IMR-90 (cell line): ENCODE measurements around the gene EIF4EBP2. TPM values are rescaled to one million over a fixed set of nuclear protein-coding genes. Genes with fewer than 3 reads are reported as not detected.

Experiments
- ATAC-seq: fragments of 200-7000 bp; cut with Tn5 transposase; 2 replicates; pipeline ENCODE4 v1.9.1; 2020; ENCODE audit warnings: low read depth, mild to moderate bottlenecking, moderate library complexity
- BruUV-seq: library from RNA; stranded (reverse); fragments of 400-500 nt; replicated peaks from 2 replicates; lab custom pipeline; 2021; lab: Mats Ljungman, UMichigan
- CTCF ChIA-PET: fragments of 300-600 bp; formaldehyde crosslinking; extraction: SDS; loops from one replicate; lab custom pipeline; 2021; ENCODE audit warnings: antibody characterized with exemption; lab: Yijun Ruan, JAX
- POLR2A ChIA-PET: fragments of 300-600 bp; sonication (Branson Sonifier 250); formaldehyde crosslinking; loops from one replicate; lab custom pipeline; 2022; ENCODE audit warnings: antibody characterized with exemption; ENCODE audit not compliant: unreplicated experiment; lab: Charles Lee
- DNase-seq: peaks from one replicate; pipeline ENCODE4 v3.0.0; 2013
- H2AFZ ChIP-seq: replicated peaks from 2 replicates; pipeline ENCODE3; 2013; ENCODE audit warnings: low read length, mild to moderate bottlenecking; ENCODE audit not compliant: poor library complexity
- H2AK5ac ChIP-seq: 2 replicates; pipeline ENCODE4 v1.6.1; 2013; ENCODE audit warnings: low read depth, low read length, inconsistent platforms
- H2AK9ac ChIP-seq: replicated peaks from 2 replicates; pipeline ENCODE3; 2013; ENCODE audit warnings: mild to moderate bottlenecking, low read depth, low read length, moderate library complexity; ENCODE audit not compliant: poor library complexity
- H2BK120ac ChIP-seq: 2 replicates; pipeline ENCODE4 v1.6.1; 2013; ENCODE audit warnings: low read depth, low read length, inconsistent platforms
- H2BK15ac ChIP-seq: 3 replicates; pipeline ENCODE4 v1.6.1; 2013; ENCODE audit warnings: low read depth, low read length, inconsistent platforms
- H2BK20ac ChIP-seq: 2 replicates; pipeline ENCODE4 v1.6.1; 2013; ENCODE audit warnings: low read depth, mild to moderate bottlenecking, inconsistent platforms, low read length, moderate library complexity
- H2BK5ac ChIP-seq: 2 replicates; pipeline ENCODE4 v1.6.1; 2013; ENCODE audit warnings: mild to moderate bottlenecking, low read depth, low read length, inconsistent platforms; ENCODE audit not compliant: poor library complexity, severe bottlenecking
- H3K14ac ChIP-seq: replicated peaks from 2 replicates; pipeline ENCODE4 v1.6.1; 2013; ENCODE audit warnings: low read depth, low read length, inconsistent platforms
- H3K18ac ChIP-seq: 2 replicates; pipeline ENCODE4 v1.6.1; 2013; ENCODE audit warnings: low read depth, low read length, control low read depth
- H3K23ac ChIP-seq: 2 replicates; pipeline ENCODE4 v1.6.1; 2013; ENCODE audit warnings: low read depth, low read length, inconsistent platforms
- H3K27ac ChIP-seq: 2 replicates; pipeline ENCODE4 v1.5.1; 2013; ENCODE audit warnings: mild to moderate bottlenecking, control low read depth, low read length; ENCODE audit not compliant: insufficient read depth
- H3K27me3 ChIP-seq: 2 replicates; pipeline ENCODE4 v1.6.1; 2013; ENCODE audit warnings: low read length; ENCODE audit not compliant: control insufficient read depth, insufficient read depth
- H3K36me3 ChIP-seq: 2 replicates; pipeline ENCODE4 v1.6.1; 2013; ENCODE audit warnings: low read length, mixed read lengths; ENCODE audit not compliant: control insufficient read depth, insufficient read depth
- H3K4ac ChIP-seq: 2 replicates; pipeline ENCODE4 v1.6.1; 2013; ENCODE audit warnings: low read depth, low read length, inconsistent platforms
- H3K4me1 ChIP-seq: 2 replicates; pipeline ENCODE4 v1.6.1; 2013; ENCODE audit warnings: low read length, mixed read lengths; ENCODE audit not compliant: control insufficient read depth, insufficient read depth
- H3K4me2 ChIP-seq: 2 replicates; pipeline ENCODE4 v1.6.1; 2013; ENCODE audit warnings: low read depth, mild to moderate bottlenecking, control low read depth, low read length, moderate library complexity
- H3K4me3 ChIP-seq: 2 replicates; pipeline ENCODE4 v1.5.1; 2013; ENCODE audit warnings: low read depth, mild to moderate bottlenecking, control low read depth, low read length, moderate library complexity; ENCODE audit not compliant: insufficient read depth
- H3K56ac ChIP-seq: 2 replicates; pipeline ENCODE4 v1.6.1; 2013; ENCODE audit warnings: low read length, inconsistent platforms; ENCODE audit not compliant: insufficient read depth; ENCODE audit errors: extremely low read depth
- H3K79me1 ChIP-seq, 2 experiments: 2 replicates each; pipeline ENCODE4 v1.6.1; 2013; ENCODE audit warnings: low read length in 2 of 2, inconsistent platforms in 1 of 2, low read depth in 1 of 2
- H3K9ac ChIP-seq: 2 replicates; pipeline ENCODE4 v1.6.1; 2013; ENCODE audit warnings: low read depth, low read length, control low read depth
- H3K9me1 ChIP-seq: 2 replicates; pipeline ENCODE4 v1.6.1; 2013; ENCODE audit warnings: low read length, inconsistent platforms; ENCODE audit not compliant: insufficient read depth
- H3K9me3 ChIP-seq: 2 replicates; pipeline ENCODE4 v1.6.1; 2013; ENCODE audit warnings: low read length; ENCODE audit not compliant: control insufficient read depth, insufficient read depth
- H4K20me1 ChIP-seq: 2 replicates; pipeline ENCODE4 v1.6.1; 2013; ENCODE audit warnings: low read length, inconsistent platforms; ENCODE audit not compliant: insufficient read depth
- H4K5ac ChIP-seq: 2 replicates; pipeline ENCODE4 v1.6.1; 2013; ENCODE audit warnings: mild to moderate bottlenecking, low read depth, low read length, control low read depth
- H4K8ac ChIP-seq, 2 experiments: 2 replicates each; pipeline ENCODE4 v1.6.1; 2013; ENCODE audit warnings: low read depth in 2 of 2, low read length in 2 of 2, control low read depth in 1 of 2, inconsistent platforms in 1 of 2
- H4K91ac ChIP-seq: 2 replicates; pipeline ENCODE4 v1.6.1; 2013; ENCODE audit warnings: low read depth, low read length, inconsistent platforms; ENCODE audit not compliant: insufficient read depth
- BHLHE40 ChIP-seq: fragments of 150-350 bp; IDR thresholded peaks from 2 replicates; pipeline ENCODE4 v1.6.1; 2016; ENCODE audit warnings: mild to moderate bottlenecking, low read depth, low read length
- CEBPB ChIP-seq: IDR thresholded peaks from 2 replicates; pipeline ENCODE4 v1.6.1; 2012; ENCODE audit warnings: low read depth, low read length, improper control_type of control experiment
- CHD1 ChIP-seq: IDR thresholded peaks from 2 replicates; pipeline ENCODE4 v1.6.1; 2012; ENCODE audit warnings: low read depth, low read length, improper control_type of control experiment
- CTCF ChIP-seq: conservative IDR thresholded peaks from 2 replicates; pipeline ENCODE4 v1.5.1; 2012; ENCODE audit warnings: mild to moderate bottlenecking, low read depth, low read length, improper control_type of control experiment
- RCOR1 ChIP-seq: IDR thresholded peaks from 2 replicates; pipeline ENCODE4 v1.6.1; 2012; ENCODE audit warnings: mild to moderate bottlenecking, low read length, improper control_type of control experiment; ENCODE audit not compliant: insufficient replicate concordance
- SMC3 ChIP-seq: fragments of 150-350 bp; IDR thresholded peaks from 2 replicates; pipeline ENCODE4 v1.6.1; 2016; ENCODE audit warnings: low read depth, mild to moderate bottlenecking, antibody characterized with exemption, low read length, moderate library complexity
- USF2 ChIP-seq: fragments of 150-350 bp; IDR thresholded peaks from 2 replicates; pipeline ENCODE4 v1.6.1; 2017; ENCODE audit warnings: mild to moderate bottlenecking, antibody characterized with exemption, low read length, low read depth
- WGBS, 2 experiments: methylation state at CpG; one replicate each; pipeline versions ENCODE4 v1.1.5 to v1.1.7; 2013; ENCODE audit warnings: missing lambda C conversion rate in 2 of 2; ENCODE audit not compliant: insufficient read length in 1 of 2; ENCODE audit errors: extremely low coverage in 2 of 2; 5-methylcytosine and 5-hydroxymethylcytosine counted together
- dilution Hi-C: fragments of 300-500 bp; cut with HindIII; formaldehyde crosslinking; loops from one replicate; pipeline ENCODE4 v1.14.3; 2018; ENCODE audit warnings: low sequenced_read_pairs; ENCODE audit not compliant: unreplicated experiment
- in situ Hi-C: fragments of 300-500 bp; cut with MboI; formaldehyde crosslinking; loops from 3 replicates; pipeline ENCODE4 v1.14.3; 2019; ENCODE audit warnings: low sequenced_read_pairs, inconsistent platforms, mixed read lengths
- intact Hi-C: fragments of 100-400 bp; cut with micrococcal nuclease; formaldehyde crosslinking; loops from 2 replicates; pipeline ENCODE4 v1.10.0; 2022
- polyA plus RNA-seq, 3 experiments: library from polyadenylated mRNA; depleted of rRNA; stranded (reverse); fragments of >200 nt; gene quantifications; 2 replicates each; pipeline ENCODE4 v1.2.3, GENCODE V29; 2012; ENCODE audit warnings: low replicate concordance in 1 of 3
- total RNA-seq: library from RNA; depleted of rRNA; stranded (reverse); fragments of >200 nt; gene quantifications from 2 replicates; pipeline ENCODE4 v1.2.3, GENCODE V29; 2012

Gene EIF4EBP2
- total and polyA plus RNA-seq, 2 of the 4 experiments (the other 2 are of a cell fraction) = 13.7 to 15.6 TPM

DNA sequence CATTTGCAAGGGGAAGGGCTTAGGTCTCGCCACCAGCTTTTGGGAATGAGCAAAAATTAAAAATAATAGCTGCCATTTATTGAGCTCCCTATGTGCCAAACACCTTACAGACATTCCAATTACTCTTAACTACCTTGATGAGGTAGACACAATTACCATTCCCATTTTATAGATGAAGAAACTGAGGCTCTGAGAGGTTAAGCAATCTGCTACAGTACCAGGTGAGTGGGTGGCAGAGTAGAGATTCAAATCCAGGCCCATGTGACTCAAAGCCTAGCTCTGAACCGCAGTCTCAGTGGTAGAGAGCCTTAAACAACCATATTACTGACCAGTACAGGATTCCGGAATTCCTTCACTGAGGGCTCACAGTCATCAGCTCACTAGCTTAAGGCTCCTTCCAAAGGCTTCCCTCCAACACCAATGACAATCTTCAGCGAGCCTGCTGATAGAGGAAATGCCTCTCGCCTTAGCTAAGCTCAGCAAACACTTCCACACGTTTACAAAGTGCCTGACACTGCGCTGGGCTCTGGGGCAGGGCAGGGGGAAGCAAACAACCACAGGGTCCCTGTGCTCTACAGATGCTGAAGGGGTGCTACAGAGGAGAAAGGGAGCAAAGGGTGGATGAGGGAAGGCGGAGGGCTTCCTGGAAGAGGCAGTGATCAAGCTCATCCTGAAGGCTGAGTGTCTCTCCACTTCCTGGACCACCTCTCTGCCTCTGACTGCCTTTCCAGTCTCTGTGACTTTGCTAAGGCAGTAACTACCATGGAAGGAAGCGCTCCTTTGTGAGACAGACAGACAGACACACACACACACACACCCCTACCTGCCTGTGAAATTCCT is 28.9 kb upstream of the EIF4EBP2 start:
- H2AFZ ChIP-seq = peak overlapping the region; percentile 55
- intact Hi-C loops = no loop called here

More for the DNA sequence above, 28.9 kb upstream of the EIF4EBP2 start:
- no peak overlapping the region for H2AK9ac ChIP-seq
- no peak overlapping the region for H3K18ac ChIP-seq
- peaks cover 3% of the 10 kb centered on the region; the same call in 1 of the 2 replicates for H4K20me1 ChIP-seq
- peak overlapping the region; percentile 39; the same call in 2 of the 3 replicates for H2BK15ac ChIP-seq
- peak overlapping the region in 1 of 2 experiments; percentile 51; a peak in 1 of 4 replicates for H4K8ac ChIP-seq
- peak overlapping the region; percentile 57 for H2BK20ac ChIP-seq
- H3K4me2 ChIP-seq = no peak overlapping the region
- BruUV-seq = no TSS peak
- CTCF ChIA-PET = interaction anchor here (0.6 to 2.1 kb wide), 2 partner anchors 11 to 228 kb away, joined by 3 to 6 read pairs; partner anchors contain the start of gene TYSND1
- no peaks in the 10 kb centered on the region for H3K27me3 ChIP-seq
- peaks cover 2% of the 10 kb centered on the region; the same call in 1 of the 2 replicates for H3K9me3 ChIP-seq
- peak; percentile 51 for DNase-seq
- no peak overlapping the region for H3K9ac ChIP-seq
- peaks cover 0 to 26% of the 10 kb centered on the region in 2 experiments; a peak in 2 of 4 replicates for H3K79me1 ChIP-seq
- H2BK120ac ChIP-seq = peak overlapping the region; percentile 59
- H3K4ac ChIP-seq = peak overlapping the region; percentile 72
- peak overlapping the region; percentile 90 for H2AK5ac ChIP-seq
- dilution Hi-C loops = no loop called here
- POLR2A ChIA-PET = no interaction called here
- H3K14ac ChIP-seq = peak overlapping the region; percentile 64; the same call in 1 of the 2 replicates
- H3K9me1 ChIP-seq = peaks cover 27% of the 10 kb centered on the region
- 86% methylated on average over 1 of the region's 9 CpGs; no CpG with 5 or more reads in 1 of the 2 experiments for WGBS, 2 experiments
- H3K27ac ChIP-seq = no peak overlapping the region
- peak; percentile 25; the same call in 1 of the 2 replicates for TF ChIP-seq USF2
- peak; percentile 35; the same call in 1 of the 2 replicates for TF ChIP-seq CEBPB
- TF ChIP-seq CHD1 = no peak
- no peak for TF ChIP-seq BHLHE40
- peak; percentile 36 for TF ChIP-seq RCOR1
- TF ChIP-seq CTCF = no peak
- TF ChIP-seq SMC3 = no peak
- ATAC-seq = peak; percentile 18
- peak overlapping the region; percentile 51; the same call in 1 of the 2 replicates for H4K91ac ChIP-seq
- no peaks in the 10 kb centered on the region; the same call in 1 of the 2 replicates for H3K36me3 ChIP-seq
- peaks cover 17% of the 10 kb centered on the region for H3K4me1 ChIP-seq
- H2BK5ac ChIP-seq = peak overlapping the region; percentile 16
- H3K56ac ChIP-seq = no peak overlapping the region
- no peak overlapping the region for H4K5ac ChIP-seq
- peak overlapping the region; percentile 31; the same call in 1 of the 2 replicates for H3K23ac ChIP-seq
- in situ Hi-C loops = no loop called here
- no peak overlapping the region for H3K4me3 ChIP-seq
